H1 (cell line): ENCODE measurements around the gene HRH1. TPM values are rescaled to one million over a fixed set of nuclear protein-coding genes. Genes with fewer than 3 reads are reported as not detected.

Experiments used
- CBX8 ChIP-seq: fragments of 300-800, 300-1000 bp; sonication (generic); IDR thresholded peaks from 2 replicates; pipeline ENCODE4 v1.7.1; 2016; ENCODE audit warnings: low read depth, low read length, borderline replicate concordance
- CHD1 ChIP-seq: IDR thresholded peaks from 2 replicates; pipeline ENCODE4 v1.6.1; 2012; ENCODE audit warnings: low read depth, low read length, improper control_type of control experiment
- FOSL1 ChIP-seq: IDR thresholded peaks from 2 replicates; pipeline ENCODE4 v1.6.1; 2011; ENCODE audit warnings: mild to moderate bottlenecking, low read depth, low read length, moderate library complexity; ENCODE audit not compliant: insufficient read depth
- HDAC6 ChIP-seq: IDR thresholded peaks from one replicate; pipeline ENCODE4 v1.7.1; 2012; ENCODE audit warnings: low read depth, mild to moderate bottlenecking, inconsistent platforms, low read length, moderate library complexity
- MAFK ChIP-seq: IDR thresholded peaks from 2 replicates; pipeline ENCODE4 v1.6.1; 2012; ENCODE audit warnings: low read depth, mild to moderate bottlenecking, improper control_type of control experiment, low read length
- SP2 ChIP-seq: IDR thresholded peaks from 2 replicates; pipeline ENCODE4 v1.6.1; 2012; ENCODE audit warnings: mild to moderate bottlenecking, low read length, inconsistent platforms
- TAF1 ChIP-seq: IDR thresholded peaks from 2 replicates; pipeline ENCODE4 v1.6.1; 2011; ENCODE audit warnings: mild to moderate bottlenecking, low read depth, low read length
- ZNF274 ChIP-seq: IDR thresholded peaks from 2 replicates; pipeline ENCODE4 v1.7.0; 2012; ENCODE audit warnings: low read length, borderline replicate concordance; ENCODE audit errors: extremely low read depth
- polyA plus RNA-seq, 7 experiments: library from polyadenylated mRNA; depleted of rRNA in 3 of 7; stranded (reverse) in 5 of 7; unstranded in 2 of 7; fragments of >200 nt in 5 of 7; fragments of 200-250 nt in 2 of 7; gene quantifications; 1 replicate in 5 of 7; 2 replicates in 1 of 7; 4 replicates in 1 of 7; pipeline versions ENCODE4 v1.2.1 to v1.2.3, GENCODE V29; 2011 to 2013; ENCODE audit warnings: missing spikeins in 2 of 7, mixed read lengths in 2 of 7
- total RNA-seq: library from RNA; stranded (reverse); fragmentation: NEBNext Ultra II Directional; extraction: Animal tissue kit (Norgen Biotek cat#: 25700); gene quantifications from 2 replicates; pipeline ENCODE4 v1.2.1, GENCODE V29; 2021

Gene HRH1
- total and polyA plus RNA-seq, 2 of the 8 experiments (the other 6 are each of a cell fraction or from before 2014, with no cell fraction given) = 0.11 TPM; not detected in 1

DNA sequence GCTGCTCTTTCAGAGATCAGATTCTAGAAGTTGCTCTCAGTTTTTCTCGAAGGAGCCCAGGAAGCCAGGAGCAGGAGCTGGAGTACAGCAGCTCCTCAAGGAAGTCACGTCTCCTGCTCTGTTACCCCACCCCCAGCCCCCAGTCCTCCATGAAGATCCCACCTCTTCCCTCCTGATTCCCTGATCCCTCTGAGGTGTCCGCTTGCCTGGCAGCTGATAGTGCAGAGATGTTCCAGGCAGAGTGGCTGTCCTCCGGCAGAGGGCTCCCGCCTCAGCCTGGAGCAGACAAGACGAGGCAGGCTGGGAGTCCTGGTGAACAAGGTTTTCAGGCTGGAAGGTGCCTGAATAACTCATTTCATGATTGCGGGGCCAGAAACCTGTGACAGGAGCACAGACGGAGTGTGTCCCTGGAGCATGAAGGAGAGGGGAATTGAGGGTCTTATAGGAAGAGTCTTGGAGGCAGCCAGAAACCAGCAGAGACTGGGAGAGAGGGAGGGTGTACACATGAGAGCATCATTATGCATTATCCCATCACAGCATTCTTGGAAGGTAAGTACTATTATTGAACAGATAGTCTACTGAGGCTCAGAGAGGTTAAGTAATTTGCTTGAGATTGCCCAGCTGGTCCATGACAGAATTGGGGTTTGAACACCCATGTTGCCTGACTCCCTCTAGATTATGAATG, 1.2 kb downstream of the HRH1 start (continued):
- no peak for TF ChIP-seq ZNF274
- no peak for TF ChIP-seq MAFK
- no peak for TF ChIP-seq SP2
- no peak for TF ChIP-seq CBX8
- no peak for TF ChIP-seq HDAC6
- TF ChIP-seq TAF1 = no peak
- no peak for TF ChIP-seq FOSL1
- no peak for TF ChIP-seq CHD1
